ENCODE data around the gene SLC7A1.

The SLC7A1 gene

GRCh38 chr13:29510651-29511084 is 84.8 kb downstream of the SLC7A1 start:
- no peak for DNase-seq (ENCODE audit: low spot score)

GRCh38 chr13:29509999-29510589 is 85.4 kb downstream of the SLC7A1 start:
- no peak for DNase-seq (ENCODE audit: low spot score)

- DNase-seq (ENCODE audit: low spot score) = no peak
Observed at GRCh38 chr13:29508876-29509252, 86.6 kb downstream of the SLC7A1 start.

DNA sequence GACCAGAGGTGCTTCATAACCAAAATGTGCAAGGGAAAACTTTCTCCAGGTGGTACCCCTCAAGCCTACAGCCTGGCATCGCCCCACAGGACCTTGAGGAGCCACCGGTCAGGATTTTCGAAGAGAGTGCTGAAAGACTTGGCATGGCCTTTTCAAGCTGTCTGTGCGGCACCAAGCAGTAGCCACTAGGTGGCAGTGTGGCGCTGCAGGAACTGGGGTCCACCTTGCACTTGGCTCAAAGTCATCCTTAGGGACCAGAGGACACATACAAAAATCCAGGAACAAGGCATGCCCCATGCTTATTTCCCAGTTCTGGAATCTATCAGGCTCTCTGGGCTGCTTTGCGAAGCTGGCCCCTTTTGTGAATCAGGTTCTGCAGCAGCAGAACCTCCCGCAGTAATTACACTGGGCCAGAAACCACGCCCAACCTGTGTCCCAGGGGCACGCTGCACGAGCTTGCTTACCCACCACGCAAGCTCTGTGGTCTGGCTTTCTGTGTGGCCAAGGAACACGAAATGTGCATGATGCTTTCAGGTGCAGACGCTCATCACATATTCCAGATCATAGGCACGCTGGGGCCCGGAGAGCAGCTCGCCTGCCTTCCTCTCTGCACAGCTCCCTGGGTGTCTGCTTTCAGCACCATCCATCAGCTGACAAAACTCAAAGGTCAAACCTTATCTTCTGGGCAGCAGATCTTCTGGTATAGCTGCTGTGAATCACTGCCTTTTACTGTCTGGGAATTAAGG is 87.2 kb downstream of the SLC7A1 start:
- peak; percentile 74 for DNase-seq (ENCODE audit: low spot score)

- no peak for DNase-seq (ENCODE audit: low spot score)
Observed at GRCh38 chr13:29507356-29507755, 88.1 kb downstream of the SLC7A1 start.

DNA sequence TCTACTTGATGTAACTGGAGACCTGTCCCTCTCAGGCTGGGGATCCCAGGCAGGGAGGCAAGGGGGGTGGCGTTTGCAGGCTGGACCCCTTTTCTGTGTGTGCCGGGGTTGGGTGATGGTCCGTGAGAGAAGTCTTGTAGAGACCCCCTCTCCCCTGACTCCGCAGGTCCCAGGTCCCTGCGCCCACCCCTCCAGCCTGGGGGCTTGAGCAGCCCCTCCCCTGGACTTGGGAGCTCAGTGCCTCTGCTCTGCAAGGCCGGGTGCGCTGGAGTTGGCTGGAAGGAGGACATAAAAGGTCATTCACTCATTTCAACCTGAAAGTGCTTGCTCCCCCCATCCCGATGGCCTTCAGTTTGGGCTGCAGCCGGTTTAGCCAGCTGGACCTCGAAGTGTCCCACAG is 89.5 kb downstream of the SLC7A1 start:
- DNase-seq (ENCODE audit: low spot score) = no peak

DNA sequence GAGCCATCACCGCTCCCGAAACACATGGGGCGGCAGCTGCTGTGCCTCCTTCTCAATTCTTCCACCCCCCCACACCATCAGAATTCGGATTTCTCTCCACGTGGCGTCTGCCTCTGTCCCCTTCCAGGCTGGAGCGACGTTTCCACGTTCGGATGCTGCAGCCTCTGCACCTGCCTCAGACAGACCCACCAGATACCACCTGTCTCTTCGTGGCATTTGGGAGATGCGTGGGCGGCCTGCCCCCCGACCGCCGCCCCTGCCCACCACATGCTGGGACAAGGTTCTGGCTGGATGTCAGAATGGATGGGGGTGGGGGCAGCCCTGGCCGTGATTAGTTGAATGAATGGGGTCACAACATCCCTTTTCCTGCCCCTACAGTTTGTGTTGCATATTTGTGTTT is 90.0 kb downstream of the SLC7A1 start:
- no peak for DNase-seq (ENCODE audit: low spot score)

DNA sequence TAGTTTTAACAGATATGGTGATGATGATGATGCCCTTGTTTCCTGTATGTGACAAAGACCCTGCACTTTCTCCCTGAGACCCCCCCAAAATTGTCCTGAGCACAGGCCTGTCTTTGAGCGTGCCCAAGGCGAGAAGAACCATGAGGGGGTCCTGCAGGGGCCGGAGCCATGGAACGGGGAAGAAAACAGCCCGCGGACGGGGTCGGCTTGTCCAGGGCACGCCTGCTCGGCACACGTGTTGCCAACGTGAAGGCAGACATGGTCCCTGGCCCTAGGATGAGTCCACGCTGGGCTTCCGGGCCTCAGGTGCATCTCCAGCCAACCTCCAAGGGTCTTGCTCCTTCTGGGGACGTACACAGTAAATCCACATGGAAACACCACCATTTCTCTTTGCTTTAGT is 90.8 kb downstream of the SLC7A1 start:
- DNase-seq (ENCODE audit: low spot score) = no peak

DNA sequence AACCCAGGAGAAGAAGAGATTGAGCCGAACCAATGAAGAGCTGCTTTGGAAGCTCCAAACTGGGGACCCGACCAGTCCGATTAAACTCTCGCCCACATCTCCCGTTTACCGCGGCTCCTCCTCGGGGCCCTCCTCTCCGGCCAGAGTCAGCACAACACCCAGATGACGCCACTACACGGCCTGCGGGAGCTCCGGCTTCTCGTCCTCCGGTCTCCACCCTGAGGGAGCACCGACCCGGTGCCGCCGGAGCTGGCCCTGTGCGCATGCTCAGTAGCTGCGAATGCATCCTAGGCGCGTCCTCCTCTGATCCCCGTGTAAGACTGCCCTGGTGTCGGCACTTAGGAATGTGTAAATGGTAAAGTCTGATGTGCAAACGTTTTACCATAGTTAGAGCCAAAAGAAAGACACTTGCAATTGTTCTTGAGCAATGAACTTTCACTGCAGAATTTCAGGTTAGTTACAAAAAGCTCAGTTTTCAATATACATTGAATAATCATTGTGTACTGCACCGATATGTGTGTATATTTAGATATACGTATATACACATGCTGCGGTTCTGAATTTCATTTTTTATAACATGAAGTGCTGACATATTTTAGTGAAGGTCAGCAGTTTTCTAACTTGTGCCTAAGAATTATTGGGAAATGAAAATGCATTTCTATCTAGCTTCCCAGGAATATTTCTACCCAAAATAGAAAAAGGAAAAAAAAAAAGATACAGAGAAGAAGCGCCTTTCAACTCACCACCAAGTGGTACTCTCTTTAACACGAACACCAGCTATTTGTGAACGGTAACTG is 92.2 kb downstream of the SLC7A1 start:
- DNase-seq (ENCODE audit: low spot score) = no peak

DNA sequence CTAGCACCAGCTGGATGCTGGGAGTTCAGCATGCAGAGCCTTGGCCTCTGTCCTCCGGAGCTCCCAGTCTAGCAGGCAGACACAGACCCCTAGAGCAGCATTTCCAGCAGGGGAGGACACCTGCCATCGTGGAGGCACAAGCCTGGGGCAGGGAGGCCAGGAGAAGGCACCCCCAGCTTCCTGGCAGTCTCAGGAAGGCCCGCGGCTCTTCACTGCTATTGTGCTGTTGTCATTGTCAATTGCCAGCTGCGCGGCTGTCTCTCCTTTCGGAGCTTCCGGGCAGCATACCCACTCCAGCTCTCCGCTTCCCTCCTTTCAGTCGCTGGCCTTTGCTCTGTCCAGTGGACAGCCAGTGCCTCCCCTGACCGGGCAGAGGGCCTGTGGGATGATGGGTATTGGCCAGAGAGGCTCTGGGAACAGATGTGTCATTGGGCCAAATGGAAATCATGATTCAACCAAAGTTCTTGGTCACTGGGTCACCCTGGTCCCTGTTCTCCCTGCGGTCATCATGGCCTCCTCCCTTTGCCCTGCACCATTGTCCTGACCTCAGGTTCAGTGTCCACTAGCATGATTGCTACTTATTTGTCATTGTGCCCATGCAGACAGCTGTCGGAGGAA is 93.0 kb downstream of the SLC7A1 start:
- no peak for DNase-seq (ENCODE audit: low spot score)

GRCh38 chr13:29501674-29502073 is 93.8 kb downstream of the SLC7A1 start:
- no peak for DNase-seq (ENCODE audit: low spot score)

DNA sequence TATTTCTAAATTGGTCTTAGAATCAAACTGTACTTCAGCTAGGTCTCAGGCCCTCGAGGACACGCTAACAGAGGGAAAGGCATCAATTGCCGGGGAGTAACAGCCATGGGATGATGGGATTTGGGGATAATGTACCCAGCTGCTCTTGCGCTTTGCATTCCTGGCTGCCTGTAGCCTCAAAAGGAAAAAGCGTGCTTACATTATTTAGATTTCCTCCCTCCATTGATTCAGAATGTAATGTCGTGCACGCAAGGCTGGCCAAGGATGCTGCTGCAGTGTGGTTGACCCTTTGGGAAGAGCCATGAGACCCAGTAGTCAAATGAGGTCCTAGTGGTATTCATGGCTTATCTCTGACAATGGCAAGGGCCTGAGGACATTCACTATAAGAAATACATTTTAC is 95.1 kb downstream of the SLC7A1 start:
- DNase-seq (ENCODE audit: low spot score) = no peak

DNA sequence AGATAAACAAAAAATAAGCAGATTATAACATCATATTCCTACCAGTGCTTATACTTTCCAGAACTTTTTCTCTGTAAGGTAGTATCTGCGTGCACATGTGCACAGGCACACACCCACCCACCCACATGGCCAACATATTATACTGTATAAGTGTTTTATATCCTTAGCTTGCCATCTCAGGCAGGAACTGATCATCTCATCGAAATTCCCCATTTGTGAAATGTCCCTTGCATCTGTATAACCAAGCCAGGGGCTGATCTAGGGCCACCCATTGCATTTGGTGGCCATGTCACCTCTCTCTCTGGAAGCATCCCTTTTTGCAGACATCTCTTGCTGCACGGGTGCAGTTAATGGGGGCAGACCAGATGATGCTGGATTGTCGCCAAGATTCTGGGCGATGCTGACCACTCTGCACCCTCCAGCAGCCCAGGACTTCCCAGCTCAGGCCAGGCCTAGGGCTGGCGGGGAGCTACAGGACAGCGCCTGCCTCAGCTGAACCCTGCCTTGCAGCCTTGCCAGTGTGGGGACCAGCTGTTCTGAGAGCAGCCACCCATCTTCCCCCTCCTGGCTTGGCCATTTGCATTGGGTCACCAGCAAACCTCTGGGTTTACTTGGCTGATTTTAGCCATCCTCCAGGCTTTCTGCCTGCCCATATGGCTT is 95.9 kb downstream of the SLC7A1 start:
- no peak for DNase-seq (ENCODE audit: low spot score)

DNA sequence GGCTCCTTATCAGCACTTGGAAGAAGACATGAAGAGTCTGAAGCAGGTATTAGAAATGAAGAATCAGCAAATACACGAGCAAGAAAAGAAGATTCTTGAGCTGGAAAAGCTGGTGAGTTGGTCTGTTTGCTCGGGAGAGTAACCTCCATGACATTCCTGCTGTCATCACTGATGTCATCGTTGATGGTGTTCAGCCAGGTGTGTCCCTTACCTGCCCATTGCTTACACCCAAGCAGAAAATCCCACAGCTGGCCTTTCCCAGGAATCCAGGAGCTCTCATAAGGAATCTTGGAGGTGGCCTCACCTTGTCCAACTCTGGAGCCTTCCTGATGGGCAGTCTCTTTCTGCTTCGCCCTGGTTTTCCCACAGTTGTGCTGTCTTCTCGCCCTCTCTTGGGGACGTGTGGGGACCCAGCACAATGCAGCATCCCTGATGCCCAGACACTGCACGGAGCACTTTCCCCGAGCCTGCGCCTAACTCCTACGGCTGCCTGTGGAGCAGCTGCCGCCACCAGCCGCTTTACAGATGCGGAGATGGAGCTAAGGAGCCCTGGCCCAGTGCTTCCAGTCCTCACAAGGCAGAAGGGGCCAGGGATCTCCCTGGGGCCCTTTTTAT is 97.0 kb downstream of the SLC7A1 start:
- no peak for DNase-seq (ENCODE audit: low spot score)

DNA sequence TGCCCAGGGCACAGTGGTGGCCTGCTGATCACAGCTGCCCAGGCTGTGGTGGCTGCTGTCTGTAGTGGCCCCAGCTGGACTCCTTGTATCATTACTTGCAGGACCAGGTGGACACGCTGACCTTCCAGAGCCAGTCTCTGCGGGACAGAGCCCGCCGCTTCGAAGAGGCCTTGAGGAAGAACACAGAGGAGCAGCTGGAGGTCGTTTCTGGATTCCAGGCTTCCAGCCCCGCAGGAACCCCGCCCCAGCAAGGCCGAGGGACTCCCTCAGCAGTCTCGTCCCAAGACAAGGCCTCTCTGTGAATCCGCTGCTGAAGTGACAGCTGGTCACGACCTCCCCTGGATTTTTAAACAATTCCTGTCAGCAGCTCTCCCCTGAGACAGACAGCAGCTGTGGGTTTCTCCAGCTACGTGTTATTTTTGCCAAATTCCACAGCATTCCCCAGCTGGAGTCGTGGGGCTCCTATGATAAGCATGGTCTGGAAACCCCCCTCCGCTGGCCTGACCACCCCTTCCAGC is 98.3 kb downstream of the SLC7A1 start:
- no peak for DNase-seq (ENCODE audit: low spot score)

DNA sequence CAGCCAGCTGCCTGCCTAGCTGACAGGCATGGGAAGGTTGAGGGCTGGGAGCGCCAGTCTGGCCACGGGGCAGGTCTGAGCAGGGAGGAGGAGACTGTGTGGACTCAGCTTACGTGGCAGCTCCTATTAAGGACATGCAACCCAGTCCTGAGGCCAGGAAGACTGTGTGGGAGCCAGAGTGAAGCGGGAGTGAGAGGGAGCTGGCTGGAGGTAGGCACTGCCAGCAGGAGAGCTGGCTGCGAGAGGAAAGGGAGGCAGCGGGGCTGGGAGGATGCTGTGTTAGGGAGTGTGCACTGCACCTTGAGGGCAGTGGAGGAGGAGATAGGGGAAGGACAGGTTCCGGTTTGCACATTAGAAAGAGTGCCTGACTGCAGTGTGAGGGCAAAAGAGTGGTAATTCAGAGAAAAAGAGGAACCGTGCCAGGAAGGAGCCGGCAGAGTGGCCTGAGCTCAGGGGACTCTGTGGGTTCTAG is 99.2 kb downstream of the SLC7A1 start:
- no peak for DNase-seq (ENCODE audit: low spot score)

- no peak for DNase-seq (ENCODE audit: low spot score)
Observed at GRCh38 chr13:29494520-29494919, 101.0 kb downstream of the SLC7A1 start.

DNA sequence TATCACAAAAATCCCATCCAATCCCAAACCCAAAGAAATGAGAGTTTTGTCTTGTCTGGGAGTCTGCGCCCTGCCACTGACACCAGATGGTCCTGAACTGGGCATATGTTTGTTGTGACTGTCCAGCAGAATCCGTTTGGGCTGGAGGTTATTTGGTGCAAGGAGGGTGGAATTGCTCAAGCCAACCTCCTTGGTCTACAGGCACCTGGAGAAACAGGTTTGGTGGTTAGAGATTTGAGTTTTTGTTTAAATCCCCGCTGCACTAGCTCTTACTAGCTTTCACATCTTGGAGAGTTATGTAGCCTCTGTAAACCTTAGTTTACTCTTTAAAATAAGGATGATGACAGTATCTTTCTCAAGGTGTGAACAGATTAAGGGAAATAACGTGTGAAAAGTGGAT is 101.7 kb downstream of the SLC7A1 start:
- no peak for DNase-seq (ENCODE audit: low spot score)

- no peak for DNase-seq (ENCODE audit: low spot score)
Observed at GRCh38 chr13:29491248-29491647, 104.2 kb downstream of the SLC7A1 start.

GRCh38 chr13:29490561-29490885 is 105.0 kb downstream of the SLC7A1 start:
- no peak for DNase-seq (ENCODE audit: low spot score)
